Body of pancreas (tissue), 4 donors: ENCODE data around the gene ADRA2A.

Experiments used
- POLR2A ChIP-seq, 3 donors: fragments of 450-650 bp; IDR thresholded peaks; one replicate each; pipeline ENCODE4 v1.6.1; 2016; ENCODE audit warnings: antibody characterized with exemption in 3 of 3, mild to moderate bottlenecking in 2 of 3
- TF ChIP-seq, protein P1 (sequence below), 7 experiments: fragments of 450-650 bp in 4 of 7; fragments of 200-600 bp in 3 of 7; sonication (generic) in 3 of 7; IDR thresholded peaks; one replicate each; pipeline ENCODE4 v1.5.1; 2016 to 2019; ENCODE audit warnings: antibody characterized with exemption in 7 of 7

DNA sequence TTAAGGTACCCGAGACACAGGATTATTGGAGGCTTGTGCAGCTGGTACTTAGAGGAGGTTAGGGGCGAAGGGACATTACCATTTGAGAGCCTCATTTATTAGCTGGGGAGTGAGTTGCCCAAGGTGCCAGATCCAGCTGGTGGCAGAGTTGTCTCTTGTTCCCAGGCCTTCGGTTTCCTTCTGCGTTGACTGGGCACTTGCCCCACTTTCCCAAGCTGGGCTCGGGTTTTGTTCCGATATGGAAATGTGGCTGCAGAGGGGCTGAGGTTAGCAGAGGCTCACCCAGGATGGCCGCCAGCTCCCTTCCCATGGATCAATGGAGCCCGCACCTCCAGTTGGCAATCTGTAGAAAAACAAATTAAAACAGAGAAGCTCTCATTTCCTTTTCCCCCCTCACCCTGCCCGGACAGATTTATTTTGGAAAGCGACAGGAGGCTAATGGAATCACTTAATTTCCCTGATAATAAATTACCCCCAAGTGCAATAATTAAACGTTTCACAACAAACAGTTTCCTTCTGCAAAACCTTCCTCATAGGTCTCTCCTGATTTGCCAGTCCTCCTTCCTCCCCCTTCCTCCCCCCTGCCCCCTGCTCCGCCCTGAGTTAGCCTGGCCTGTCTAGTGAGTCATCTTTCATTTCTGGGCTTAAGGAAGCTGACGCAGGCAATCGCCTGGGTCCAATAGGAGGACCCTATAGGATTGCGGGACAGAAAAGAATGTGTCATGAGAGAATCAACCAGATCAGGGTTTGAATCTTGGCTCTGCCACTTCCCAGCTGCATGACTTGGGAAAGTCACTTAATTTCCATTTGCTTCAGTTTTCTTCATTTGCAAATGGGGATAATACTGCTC, 51.7 kb downstream of the ADRA2A start:
- TF ChIP-seq, protein P1, sequence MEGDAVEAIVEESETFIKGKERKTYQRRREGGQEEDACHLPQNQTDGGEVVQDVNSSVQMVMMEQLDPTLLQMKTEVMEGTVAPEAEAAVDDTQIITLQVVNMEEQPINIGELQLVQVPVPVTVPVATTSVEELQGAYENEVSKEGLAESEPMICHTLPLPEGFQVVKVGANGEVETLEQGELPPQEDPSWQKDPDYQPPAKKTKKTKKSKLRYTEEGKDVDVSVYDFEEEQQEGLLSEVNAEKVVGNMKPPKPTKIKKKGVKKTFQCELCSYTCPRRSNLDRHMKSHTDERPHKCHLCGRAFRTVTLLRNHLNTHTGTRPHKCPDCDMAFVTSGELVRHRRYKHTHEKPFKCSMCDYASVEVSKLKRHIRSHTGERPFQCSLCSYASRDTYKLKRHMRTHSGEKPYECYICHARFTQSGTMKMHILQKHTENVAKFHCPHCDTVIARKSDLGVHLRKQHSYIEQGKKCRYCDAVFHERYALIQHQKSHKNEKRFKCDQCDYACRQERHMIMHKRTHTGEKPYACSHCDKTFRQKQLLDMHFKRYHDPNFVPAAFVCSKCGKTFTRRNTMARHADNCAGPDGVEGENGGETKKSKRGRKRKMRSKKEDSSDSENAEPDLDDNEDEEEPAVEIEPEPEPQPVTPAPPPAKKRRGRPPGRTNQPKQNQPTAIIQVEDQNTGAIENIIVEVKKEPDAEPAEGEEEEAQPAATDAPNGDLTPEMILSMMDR (IDR thresholded peaks at IDR 0.05) = no peak
- no peak for TF ChIP-seq POLR2A (IDR thresholded peaks at IDR 0.05)
